K562 (cell line): ENCODE data around the gene BTN3A1. TPM values are rescaled to one million over a fixed set of nuclear protein-coding genes. Genes with fewer than 3 reads are reported as not detected.
A peak's percentile ranks its signal among the peaks of the same experiment; 100 is the strongest.

Experiments used
- ARID1B ChIP-seq: fragments of 450-650 bp; IDR thresholded peaks from 2 replicates; pipeline ENCODE4 v1.6.1; 2016; ENCODE audit warnings: antibody characterized with exemption, mild to moderate bottlenecking, inconsistent platforms
- CTCFL ChIP-seq: IDR thresholded peaks from 2 replicates; pipeline ENCODE4 v1.6.1; 2011; ENCODE audit warnings: borderline replicate concordance, low read depth, mild to moderate bottlenecking, moderate library complexity, low read length; ENCODE audit not compliant: insufficient read depth, poor library complexity, severe bottlenecking
- EP400 ChIP-seq: fragments of 450-650 bp; IDR thresholded peaks from 2 replicates; pipeline ENCODE4 v1.6.1; 2017; ENCODE audit warnings: antibody characterized with exemption, mild to moderate bottlenecking, moderate library complexity
- RFX7 ChIP-seq: fragments of 250-450 bp; sonication (Bioruptor Pico); IDR thresholded peaks from 2 replicates; pipeline ENCODE4 v1.5.1; 2021; ENCODE audit warnings: mild to moderate bottlenecking
- YBX1 ChIP-seq: fragments of 450-650 bp; IDR thresholded peaks from 2 replicates; pipeline ENCODE4 v1.7.1; 2016; ENCODE audit warnings: mild to moderate bottlenecking
- ZFPM2 ChIP-seq: fragments of 250-450 bp; sonication (Bioruptor Pico); IDR thresholded peaks from 2 replicates; pipeline ENCODE4 v1.5.1; 2022; ENCODE audit warnings: mild to moderate bottlenecking
- ZNF316 ChIP-seq: fragments of 450-650 bp; IDR thresholded peaks from 2 replicates; pipeline ENCODE4 v1.6.1; 2016
- polyA plus RNA-seq, 8 experiments: library from polyadenylated mRNA; depleted of rRNA in 4 of 8; stranded (reverse) in 5 of 8; unstranded in 3 of 8; fragments of >200 nt; fragmentation: Nextera tagmentation in 2 of 8; fragmentation: Illumina TruSeq in 1 of 8; extraction: Ambion mirVana in 2 of 8; extraction: Trizol in 1 of 8; gene quantifications; 2 replicates each; pipeline versions ENCODE4 v1.2.1 to v1.2.3, GENCODE V29; 2011 to 2014; ENCODE audit warnings: inconsistent platforms in 1 of 8, missing spikeins in 1 of 8
- total RNA-seq, 7 experiments: library from RNA; depleted of rRNA in 6 of 7; stranded (reverse); fragments of >200 nt in 6 of 7; fragmentation: Illumina TruSeq in 2 of 7; extraction: Trizol in 2 of 7; gene quantifications; 2 replicates each; pipeline versions ENCODE4 v1.2.1 to v1.2.3, GENCODE V29; 2011 to 2021; ENCODE audit warnings: low replicate concordance in 1 of 7
- TF ChIP-seq, protein P1 (sequence below), 3 experiments: fragments of 200-800 bp in 1 of 3; fragments of 250-450 bp in 1 of 3; fragments of 450-650 bp in 1 of 3; sonication (Bioruptor Pico) in 1 of 3; sonication (Bioruptor generic) in 1 of 3; formaldehyde crosslinking in 1 of 3; IDR thresholded peaks; 2 replicates each; pipeline versions ENCODE4 v1.6.1 to v1.8.0; 2016 to 2022; ENCODE audit warnings: mild to moderate bottlenecking in 2 of 3, missing genetic modification characterization in 2 of 3, missing compliant biosample characterization in 1 of 3, moderate library complexity in 1 of 3
- TF ChIP-seq, protein P2 (sequence below), 2 experiments: fragments of 450-650 bp; conservative IDR thresholded peaks; 2 replicates each; pipeline ENCODE4 v1.6.1; 2017; ENCODE audit warnings: mild to moderate bottlenecking in 2 of 2, moderate library complexity in 2 of 2
- TF ChIP-seq, protein P3 (sequence below), 2 experiments: fragments of 200-800 bp in 1 of 2; sonication (Bioruptor generic) in 1 of 2; sonication (generic) in 1 of 2; formaldehyde crosslinking in 1 of 2; IDR thresholded peaks in 1 of 2; conservative IDR thresholded peaks in 1 of 2; 2 replicates each; pipeline versions ENCODE4 v1.5.0 to v1.6.1; 2016 to 2020; ENCODE audit warnings: missing compliant biosample characterization in 1 of 2, missing genetic modification characterization in 1 of 2, missing genetic modification reagents in 1 of 2
- TF ChIP-seq, protein P4 (sequence below): fragments of 250-450 bp; sonication (Bioruptor Pico); IDR thresholded peaks from 2 replicates; pipeline ENCODE4 v1.5.0; 2022; ENCODE audit warnings: mild to moderate bottlenecking
- TF ChIP-seq, protein P5 (sequence below): IDR thresholded peaks from 2 replicates; pipeline ENCODE4 v1.6.1; 2014; ENCODE audit warnings: antibody characterized with exemption

Gene BTN3A1
- total and polyA plus RNA-seq, 9 of the 15 experiments (the other 6 are each of a cell fraction or from before 2014, with no cell fraction given): 0.84 to 8.5 (median 3.9) TPM

GRCh38 chr6:26372308-26373144 lies 29.5 kb upstream of the BTN3A1 start (continued):
- no peak for TF ChIP-seq ZFPM2 (CRISPR knock-in tag)
- TF ChIP-seq, protein P1, sequence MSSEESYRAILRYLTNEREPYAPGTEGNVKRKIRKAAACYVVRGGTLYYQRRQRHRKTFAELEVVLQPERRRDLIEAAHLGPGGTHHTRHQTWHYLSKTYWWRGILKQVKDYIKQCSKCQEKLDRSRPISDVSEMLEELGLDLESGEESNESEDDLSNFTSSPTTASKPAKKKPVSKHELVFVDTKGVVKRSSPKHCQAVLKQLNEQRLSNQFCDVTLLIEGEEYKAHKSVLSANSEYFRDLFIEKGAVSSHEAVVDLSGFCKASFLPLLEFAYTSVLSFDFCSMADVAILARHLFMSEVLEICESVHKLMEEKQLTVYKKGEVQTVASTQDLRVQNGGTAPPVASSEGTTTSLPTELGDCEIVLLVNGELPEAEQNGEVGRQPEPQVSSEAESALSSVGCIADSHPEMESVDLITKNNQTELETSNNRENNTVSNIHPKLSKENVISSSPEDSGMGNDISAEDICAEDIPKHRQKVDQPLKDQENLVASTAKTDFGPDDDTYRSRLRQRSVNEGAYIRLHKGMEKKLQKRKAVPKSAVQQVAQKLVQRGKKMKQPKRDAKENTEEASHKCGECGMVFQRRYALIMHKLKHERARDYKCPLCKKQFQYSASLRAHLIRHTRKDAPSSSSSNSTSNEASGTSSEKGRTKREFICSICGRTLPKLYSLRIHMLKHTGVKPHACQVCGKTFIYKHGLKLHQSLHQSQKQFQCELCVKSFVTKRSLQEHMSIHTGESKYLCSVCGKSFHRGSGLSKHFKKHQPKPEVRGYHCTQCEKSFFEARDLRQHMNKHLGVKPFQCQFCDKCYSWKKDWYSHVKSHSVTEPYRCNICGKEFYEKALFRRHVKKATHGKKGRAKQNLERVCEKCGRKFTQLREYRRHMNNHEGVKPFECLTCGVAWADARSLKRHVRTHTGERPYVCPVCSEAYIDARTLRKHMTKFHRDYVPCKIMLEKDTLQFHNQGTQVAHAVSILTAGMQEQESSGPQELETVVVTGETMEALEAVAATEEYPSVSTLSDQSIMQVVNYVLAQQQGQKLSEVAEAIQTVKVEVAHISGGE (CRISPR knock-in tag; IDR thresholded peaks at IDR 0.05): no peak
- TF ChIP-seq, protein P2, sequence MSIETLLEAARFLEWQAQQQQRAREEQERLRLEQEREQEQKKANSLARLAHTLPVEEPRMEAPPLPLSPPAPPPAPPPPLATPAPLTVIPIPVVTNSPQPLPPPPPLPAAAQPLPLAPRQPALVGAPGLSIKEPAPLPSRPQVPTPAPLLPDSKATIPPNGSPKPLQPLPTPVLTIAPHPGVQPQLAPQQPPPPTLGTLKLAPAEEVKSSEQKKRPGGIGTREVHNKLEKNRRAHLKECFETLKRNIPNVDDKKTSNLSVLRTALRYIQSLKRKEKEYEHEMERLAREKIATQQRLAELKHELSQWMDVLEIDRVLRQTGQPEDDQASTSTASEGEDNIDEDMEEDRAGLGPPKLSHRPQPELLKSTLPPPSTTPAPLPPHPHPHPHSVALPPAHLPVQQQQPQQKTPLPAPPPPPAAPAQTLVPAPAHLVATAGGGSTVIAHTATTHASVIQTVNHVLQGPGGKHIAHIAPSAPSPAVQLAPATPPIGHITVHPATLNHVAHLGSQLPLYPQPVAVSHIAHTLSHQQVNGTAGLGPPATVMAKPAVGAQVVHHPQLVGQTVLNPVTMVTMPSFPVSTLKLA (conservative IDR thresholded peaks at IDR 0.05): 0 out of 4 replicates have a peak, but pooled peaks have one; percentile 18 to 26
- TF ChIP-seq ARID1B: peak; percentile 57
- TF ChIP-seq, protein P3, sequence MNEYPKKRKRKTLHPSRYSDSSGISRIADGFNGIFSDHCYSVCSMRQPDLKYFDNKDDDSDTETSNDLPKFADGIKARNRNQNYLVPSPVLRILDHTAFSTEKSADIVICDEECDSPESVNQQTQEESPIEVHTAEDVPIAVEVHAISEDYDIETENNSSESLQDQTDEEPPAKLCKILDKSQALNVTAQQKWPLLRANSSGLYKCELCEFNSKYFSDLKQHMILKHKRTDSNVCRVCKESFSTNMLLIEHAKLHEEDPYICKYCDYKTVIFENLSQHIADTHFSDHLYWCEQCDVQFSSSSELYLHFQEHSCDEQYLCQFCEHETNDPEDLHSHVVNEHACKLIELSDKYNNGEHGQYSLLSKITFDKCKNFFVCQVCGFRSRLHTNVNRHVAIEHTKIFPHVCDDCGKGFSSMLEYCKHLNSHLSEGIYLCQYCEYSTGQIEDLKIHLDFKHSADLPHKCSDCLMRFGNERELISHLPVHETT (CRISPR knock-in tag; conservative IDR thresholded peaks at IDR 0.05 in 1 of 2, IDR thresholded peaks at IDR 0.05 in 1 of 2): no peak
- TF ChIP-seq RFX7 (CRISPR knock-in tag): no peak
- TF ChIP-seq EP400: 0 out of 2 replicates have a peak, but pooled peaks have one; percentile 21
- TF ChIP-seq ZNF316: no peak
- TF ChIP-seq CTCFL: no peak
- TF ChIP-seq, protein P4, sequence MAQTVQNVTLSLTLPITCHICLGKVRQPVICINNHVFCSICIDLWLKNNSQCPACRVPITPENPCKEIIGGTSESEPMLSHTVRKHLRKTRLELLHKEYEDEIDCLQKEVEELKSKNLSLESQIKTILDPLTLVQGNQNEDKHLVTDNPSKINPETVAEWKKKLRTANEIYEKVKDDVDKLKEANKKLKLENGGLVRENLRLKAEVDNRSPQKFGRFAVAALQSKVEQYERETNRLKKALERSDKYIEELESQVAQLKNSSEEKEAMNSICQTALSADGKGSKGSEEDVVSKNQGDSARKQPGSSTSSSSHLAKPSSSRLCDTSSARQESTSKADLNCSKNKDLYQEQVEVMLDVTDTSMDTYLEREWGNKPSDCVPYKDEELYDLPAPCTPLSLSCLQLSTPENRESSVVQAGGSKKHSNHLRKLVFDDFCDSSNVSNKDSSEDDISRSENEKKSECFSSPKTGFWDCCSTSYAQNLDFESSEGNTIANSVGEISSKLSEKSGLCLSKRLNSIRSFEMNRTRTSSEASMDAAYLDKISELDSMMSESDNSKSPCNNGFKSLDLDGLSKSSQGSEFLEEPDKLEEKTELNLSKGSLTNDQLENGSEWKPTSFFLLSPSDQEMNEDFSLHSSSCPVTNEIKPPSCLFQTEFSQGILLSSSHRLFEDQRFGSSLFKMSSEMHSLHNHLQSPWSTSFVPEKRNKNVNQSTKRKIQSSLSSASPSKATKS (CRISPR knock-in tag): no peak
- TF ChIP-seq YBX1: no peak
- TF ChIP-seq, protein P5, sequence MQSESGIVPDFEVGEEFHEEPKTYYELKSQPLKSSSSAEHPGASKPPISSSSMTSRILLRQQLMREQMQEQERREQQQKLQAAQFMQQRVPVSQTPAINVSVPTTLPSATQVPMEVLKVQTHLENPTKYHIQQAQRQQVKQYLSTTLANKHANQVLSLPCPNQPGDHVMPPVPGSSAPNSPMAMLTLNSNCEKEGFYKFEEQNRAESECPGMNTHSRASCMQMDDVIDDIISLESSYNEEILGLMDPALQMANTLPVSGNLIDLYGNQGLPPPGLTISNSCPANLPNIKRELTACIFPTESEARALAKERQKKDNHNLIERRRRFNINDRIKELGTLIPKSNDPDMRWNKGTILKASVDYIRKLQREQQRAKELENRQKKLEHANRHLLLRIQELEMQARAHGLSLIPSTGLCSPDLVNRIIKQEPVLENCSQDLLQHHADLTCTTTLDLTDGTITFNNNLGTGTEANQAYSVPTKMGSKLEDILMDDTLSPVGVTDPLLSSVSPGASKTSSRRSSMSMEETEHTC: no peak
